ENCODE data around the gene LRRC3B.
"Not testable (repeated sequence)": the region's sequence is repeated elsewhere in the genome, so short reads cannot be mapped to it uniquely, and the experiment has no call there.

LRRC3B gene, protein sequence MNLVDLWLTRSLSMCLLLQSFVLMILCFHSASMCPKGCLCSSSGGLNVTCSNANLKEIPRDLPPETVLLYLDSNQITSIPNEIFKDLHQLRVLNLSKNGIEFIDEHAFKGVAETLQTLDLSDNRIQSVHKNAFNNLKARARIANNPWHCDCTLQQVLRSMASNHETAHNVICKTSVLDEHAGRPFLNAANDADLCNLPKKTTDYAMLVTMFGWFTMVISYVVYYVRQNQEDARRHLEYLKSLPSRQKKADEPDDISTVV

GRCh38 chr3:26622621-26623418 is at the start of gene LRRC3B:
Gene LRRC3B (plus strand): TSS chr3:26622772. CDS start chr3:26709673, 86,901 bp downstream.
- no peak for DNase-seq

- DNase-seq: no peak
Observed at GRCh38 chr3:26574766-26575165, 47.8 kb upstream of the LRRC3B start.

DNA sequence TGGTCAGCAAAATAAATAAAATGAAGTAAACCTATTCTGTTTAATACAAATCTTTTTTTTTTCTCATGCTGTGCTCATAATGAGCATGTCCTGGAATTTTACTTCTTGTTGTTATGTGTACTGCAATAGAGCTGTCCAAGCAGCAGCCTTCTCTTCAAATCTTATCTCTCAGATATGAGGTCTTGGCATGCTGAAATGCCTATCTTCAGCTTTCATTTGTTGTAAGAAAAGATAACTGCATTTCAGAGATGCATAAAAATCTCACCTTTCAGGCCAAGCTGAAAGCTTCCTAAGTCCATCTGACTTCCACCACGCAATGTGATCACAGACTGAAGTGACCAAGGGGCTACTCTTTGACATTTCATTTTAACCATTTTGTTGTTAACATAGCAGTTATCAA is 43.5 kb upstream of the LRRC3B start:
- no peak for DNase-seq

DNA sequence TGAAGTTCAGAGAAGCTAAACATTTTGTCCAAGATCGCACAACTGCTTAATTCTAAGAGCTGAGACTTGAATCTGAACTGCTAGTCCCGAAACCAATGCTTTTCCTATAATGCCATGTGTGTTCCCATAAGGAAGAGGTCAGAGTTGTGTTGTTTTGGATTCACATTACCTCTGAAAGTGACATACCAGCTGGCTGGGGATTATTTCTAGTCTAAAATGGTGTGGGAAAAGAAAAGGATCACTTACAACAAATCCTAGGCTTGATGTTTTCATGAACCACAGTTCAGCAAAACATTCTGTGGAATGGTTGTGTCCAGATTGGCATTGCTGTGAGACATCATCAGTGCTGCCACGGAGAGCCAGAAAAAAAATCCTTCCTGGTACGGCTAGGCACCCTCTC is 35.0 kb upstream of the LRRC3B start:
- no peak for DNase-seq

DNA sequence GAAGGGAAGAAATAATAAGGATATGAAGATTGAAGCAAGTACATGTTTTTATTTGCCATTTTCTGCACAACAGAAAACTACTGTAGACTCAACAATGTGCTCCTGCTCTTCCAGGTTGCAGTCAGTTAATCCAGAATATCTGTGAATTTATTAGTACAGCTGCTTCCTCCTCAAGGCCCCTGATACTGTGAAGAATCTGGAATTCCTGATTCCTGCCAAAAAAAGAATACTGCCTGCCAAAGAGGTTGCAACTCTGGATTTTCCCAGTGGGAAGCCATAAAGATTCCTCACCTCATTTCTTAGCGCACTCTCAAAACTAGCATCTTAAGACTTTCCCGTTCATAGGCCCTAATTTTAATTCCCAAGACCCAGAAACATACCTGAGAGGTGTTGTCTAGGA is 33.6 kb upstream of the LRRC3B start:
- DNase-seq: no peak

DNA sequence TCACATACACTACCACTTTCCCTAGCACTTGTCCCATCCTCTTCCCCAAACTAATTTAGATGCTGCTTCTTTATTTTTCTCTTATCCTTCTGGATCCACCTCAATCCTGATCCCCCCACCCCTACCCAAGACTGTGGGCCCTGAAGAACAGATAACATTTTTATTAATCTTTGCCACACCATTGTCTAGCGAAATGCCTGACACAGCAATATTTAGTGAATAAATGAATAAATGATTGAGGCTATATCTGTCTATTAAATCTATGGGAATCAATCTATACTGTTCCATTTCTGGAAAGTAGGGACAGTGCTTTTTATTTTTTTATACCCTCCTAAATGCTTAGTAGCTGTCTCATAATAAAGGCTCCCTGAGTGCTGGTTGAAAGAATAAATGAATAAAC is 32.9 kb upstream of the LRRC3B start:
- no peak for DNase-seq

DNA sequence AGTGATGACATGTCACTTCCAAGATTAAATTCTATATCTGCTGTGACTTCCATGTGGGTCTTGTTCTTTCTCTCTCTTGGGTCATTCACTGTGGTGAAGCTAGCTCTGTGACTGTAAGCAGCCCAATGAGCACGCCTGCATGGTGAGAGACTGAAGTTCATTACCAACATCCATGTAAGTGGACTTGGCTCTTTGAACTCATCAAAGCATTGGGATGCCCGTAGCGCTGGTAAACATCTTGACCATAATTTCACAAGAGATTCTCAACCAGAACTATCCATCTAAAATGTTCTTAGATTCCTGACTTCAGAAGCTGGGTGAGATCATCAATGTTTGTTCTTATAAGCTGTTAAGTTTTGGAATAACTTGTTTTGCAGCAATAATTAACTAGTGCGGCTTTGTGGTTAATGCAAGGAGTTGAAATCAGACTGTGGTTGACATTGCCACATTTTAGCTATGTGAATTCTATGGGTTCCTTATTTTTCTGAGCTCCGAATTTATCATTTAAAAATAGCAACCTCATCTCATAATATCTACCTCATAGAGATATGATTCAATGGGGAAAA is 31.6 kb upstream of the LRRC3B start:
- DNase-seq: no peak

GRCh38 chr3:26591926-26592325 is 30.6 kb upstream of the LRRC3B start:
- no peak for DNase-seq

DNA sequence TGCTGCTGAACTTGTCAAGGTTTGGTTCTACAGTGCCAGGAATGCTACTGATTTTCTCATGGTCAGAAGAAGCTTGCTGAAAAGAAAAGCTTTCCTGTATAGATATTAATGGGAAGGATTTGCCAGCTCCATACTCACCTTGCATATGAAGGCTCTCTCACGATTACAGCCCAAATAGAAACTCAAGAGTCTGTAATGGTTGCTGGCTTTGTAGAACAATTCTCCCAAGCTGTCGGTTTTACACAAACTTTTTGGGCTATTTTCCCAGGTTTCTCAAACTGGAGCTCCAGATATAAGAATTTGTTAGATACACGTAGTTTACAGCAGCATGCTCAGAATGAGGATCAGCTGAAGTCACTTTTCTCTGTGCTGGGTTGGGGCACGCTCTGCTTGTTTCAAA is 30.1 kb upstream of the LRRC3B start:
- DNase-seq: no peak

DNA sequence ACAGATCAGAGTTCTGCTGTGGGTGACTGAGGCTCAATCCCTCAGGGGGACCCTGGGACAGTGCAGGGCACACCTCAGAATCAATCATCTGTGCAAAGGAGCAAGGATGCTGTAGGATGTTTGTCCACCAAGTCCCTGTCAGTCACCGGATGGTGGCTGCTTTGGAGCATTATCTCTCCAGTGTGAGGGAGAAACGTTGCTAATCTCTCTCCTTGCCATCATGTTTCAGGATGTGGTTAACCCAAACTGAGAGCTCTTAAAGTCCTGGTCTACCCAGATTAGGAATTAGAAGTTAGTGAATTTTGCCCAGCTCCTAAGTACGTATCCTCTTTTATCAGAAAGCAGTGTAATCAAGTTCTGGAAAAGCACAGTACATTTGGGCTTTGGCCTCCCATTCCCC is 26.2 kb upstream of the LRRC3B start:
- DNase-seq: no peak

DNA sequence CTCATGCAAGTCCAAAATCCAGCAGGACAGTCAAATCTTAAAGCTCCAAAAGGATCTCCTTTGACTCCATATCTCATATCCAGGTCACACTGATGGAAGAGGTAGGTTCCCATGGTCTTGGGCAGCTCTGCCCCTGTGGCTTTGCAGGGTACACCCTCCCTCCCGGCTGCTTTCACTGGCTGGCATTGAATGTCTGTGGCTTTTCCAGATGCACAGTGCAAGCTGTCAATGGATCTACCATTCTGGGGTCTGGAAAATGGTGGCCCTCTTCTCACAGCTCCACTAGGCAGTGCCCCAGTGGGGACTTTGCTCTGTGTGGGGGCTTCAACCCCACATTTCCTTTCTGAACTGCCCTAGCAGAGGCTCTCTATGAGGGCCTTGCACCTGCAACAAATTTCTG is 19.3 kb upstream of the LRRC3B start:
- not testable (repeated sequence) for DNase-seq

- not testable (repeated sequence) for DNase-seq
Observed at GRCh38 chr3:26603771-26604170, 18.8 kb upstream of the LRRC3B start.

DNA sequence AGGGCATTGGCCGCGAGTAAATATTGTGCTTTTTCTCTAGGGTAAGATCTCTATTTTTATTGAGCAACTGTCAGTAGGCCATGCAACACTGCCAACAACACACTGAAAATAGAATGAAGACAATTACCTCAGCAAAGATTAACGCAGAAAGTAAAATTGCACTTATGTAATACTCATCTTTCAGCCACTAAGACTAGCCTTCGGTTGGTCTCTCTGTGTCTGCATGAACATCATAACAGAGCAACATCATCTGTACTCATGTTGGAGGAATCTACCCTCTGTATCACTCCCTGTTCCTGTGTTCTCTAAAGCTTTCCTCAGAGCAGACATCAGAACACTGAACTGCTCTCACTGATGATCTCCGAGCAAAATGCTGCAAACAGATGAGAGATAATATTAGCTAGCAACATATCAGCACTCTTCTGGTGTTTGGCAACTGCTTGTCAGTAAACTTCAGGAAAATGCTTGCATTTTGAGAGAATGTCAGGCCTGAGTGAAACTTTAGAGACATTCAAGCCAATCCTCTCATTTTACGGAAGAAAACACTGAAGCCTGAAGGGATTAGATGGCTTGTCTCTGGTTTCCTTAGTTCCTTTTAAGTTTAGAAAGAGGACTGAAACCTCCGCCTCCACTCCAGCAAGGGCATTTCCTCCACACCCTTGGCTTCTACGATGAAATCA is 8.4 kb upstream of the LRRC3B start:
- DNase-seq: no peak

GRCh38 chr3:26621176-26621575 is 1.4 kb upstream of the LRRC3B start:
- DNase-seq: no peak

DNA sequence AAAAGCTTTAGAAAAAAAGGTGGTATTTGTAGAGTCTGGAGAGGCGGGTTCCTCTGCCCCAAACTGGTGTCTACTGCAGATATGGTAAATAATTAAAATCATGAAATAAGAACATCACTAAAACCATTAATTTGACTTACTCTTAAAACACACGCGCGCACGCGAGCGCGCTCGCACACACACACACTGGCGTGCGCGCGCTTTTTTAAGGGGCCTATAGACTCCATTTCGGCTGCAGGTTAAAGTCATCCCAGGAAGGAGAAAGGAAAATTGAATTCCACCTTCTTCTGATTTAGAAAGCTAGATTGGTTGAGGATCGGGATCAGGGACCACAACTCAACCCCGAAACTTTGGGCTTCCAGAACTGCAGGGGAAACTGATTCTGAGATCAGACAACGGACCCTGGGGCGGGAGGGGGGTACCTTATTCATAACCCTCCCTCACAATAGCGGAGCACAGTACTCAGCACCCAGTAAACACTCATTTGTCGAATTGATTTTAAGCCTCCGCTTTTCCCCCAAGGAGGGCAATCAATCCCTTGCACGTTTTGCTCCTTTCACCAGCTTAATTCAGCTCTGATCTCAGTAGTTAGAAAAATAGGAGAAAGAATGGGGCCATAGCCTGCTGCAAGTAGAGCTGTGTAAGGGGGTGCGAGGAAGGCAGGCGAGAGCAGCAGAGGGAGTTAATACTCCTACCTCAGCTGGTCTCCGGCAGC is 509 bp upstream of the LRRC3B start:
- no peak for DNase-seq

DNA sequence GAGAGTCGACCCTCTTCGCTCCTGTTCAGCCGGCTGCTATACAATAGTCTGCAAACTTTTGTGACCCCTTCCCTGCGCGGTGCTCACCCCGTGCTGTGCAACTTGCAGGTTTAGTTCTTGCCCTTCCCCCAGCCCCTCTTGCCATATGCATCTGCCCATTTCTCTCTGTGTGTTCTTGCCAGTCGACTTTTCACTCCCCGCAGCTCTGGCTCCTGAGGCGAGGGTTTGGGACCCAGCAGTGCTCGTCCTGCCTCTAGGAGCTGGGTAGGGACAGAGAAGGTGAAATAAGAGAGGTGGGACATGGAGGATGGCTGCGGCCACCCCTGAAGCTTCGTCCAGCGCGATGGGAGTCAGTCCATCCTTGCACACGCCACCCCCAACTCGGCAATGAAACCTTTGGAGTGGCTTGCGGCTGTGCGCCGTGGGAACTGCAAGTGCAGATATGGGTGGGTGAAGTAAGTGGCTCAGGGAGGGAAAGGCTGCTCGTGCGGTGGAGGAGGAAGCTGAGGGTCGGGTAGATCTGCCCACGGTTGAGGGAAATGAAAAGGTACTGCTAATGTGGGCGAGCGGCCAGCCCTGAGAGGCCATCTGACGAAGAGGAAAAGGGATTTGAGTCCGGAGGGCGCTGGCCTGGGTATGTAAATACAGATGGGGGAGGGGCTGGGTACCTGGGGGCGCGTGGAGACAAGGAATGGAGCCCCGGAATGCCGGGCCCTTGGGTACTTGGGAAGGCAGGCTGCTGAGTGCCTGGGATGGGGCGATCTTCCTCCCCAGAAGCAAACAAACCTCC is 1.0 kb downstream of the LRRC3B start:
- DNase-seq: no peak

DNA sequence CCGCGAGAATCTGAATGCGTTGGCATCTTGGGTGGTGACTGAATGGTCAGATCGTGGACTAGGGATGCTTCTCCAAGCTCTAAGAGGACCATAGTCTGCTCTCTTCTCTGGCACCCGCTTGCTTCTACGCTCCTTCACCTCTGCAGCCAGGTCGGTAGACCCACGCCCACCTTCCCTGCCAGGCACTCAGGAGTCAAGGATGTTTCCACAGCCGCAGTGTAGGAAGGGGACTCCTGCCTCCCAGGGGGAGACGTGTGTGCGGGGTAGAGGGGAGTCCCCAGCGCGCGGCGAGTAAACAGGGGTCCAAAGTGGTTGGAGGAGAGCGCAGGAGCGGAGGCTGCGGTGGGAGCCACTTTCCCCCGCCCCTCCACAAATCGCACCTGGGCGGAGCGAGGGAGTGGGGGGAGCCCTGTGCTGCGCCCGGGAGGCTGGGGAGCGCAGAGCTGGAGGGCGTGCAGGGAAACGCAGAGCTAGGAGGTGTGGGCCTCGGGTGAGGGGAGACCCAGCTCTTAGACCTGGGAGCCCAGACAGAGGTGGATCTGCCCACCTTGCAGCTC is 1.7 kb downstream of the LRRC3B start:
- DNase-seq: no peak

DNA sequence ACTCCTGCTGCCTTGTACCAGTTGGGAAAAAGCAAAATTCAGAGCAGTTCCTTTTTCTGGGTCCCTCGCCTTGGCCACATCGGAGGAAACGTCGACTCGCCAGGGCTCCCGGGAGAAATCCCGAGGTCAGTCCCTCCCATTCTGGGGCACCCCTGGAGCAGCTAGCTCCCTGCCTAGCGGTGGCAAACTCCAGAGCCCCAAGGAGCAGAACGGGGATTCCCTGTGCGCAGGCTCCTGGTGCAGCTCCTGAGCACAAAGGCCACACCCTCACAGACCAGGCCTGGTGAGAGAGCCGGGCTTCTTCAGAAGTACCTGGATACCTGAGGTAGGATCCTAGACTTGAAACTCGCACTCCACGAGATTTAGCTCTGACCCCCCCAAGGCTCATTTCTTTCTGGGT is 2.6 kb downstream of the LRRC3B start:
- no peak for DNase-seq

- no peak for DNase-seq
Observed at GRCh38 chr3:26627080-26627479, 4.5 kb downstream of the LRRC3B start.

DNA sequence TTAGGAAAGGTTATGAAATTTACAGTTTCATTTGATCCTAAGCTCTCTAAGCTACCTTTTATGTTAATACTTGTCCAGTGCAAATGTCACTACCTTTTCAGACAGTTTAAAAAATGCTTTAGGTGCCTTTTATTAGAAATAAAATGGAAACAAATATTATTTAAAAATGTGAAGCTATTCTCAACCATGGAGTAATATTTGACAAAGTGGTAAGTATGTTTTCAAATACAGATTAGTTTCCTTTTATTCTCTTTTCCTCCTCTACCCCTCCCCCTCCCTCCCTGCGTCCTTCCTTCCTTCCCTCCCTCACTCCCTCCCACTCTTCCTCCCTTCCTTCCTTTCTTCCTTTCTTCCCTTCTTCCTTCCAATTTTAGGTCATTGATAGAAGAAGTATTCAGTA is 6.3 kb downstream of the LRRC3B start:
- no peak for DNase-seq

DNA sequence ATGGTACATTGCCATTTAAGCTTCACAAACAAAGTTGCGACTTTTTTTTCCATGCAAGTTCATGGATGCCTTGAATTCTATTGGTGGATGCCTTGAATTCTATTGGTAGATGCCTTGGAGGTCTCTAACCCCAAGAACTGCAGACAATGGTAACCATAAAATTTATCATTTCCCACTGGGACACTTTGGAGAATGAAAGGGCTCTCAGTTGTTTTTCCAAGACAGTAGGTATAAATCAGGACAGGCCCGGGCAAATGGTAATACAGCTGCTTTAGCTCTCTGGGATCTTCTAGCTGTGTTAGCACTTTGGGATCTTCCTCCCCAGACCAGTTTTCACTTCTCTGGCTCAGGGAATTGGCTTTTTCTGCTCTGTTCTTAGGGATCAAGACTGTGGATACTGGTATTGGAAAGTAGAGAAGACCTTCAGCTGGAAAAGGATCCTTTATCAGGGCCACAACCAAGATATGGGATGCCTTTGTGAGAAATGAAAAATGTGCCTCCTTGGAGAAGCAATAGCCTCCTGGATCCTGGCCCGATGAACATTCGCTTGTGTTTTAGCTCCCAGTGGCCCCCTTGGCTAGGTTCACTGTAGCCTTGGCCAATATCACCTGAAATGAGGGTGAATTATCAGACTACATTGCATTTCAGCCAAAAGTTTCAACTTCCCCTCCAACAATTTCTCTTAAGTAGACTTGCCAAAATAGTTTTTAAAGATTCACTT is 8.3 kb downstream of the LRRC3B start:
- no peak for DNase-seq

Data from NCI-H2081 treated with DMSO at 0.1 percent for 48 hours (cell line).